GM12872 (cell line): ENCODE measurements around the gene PHF13.

Source experiments
- CTCF ChIP-seq: IDR thresholded peaks from 3 replicates; pipeline ENCODE4 v1.5.1; 2011; ENCODE audit warnings: low read depth, mild to moderate bottlenecking, low read length, moderate library complexity; ENCODE audit not compliant: insufficient read depth

Gene PHF13

DNA sequence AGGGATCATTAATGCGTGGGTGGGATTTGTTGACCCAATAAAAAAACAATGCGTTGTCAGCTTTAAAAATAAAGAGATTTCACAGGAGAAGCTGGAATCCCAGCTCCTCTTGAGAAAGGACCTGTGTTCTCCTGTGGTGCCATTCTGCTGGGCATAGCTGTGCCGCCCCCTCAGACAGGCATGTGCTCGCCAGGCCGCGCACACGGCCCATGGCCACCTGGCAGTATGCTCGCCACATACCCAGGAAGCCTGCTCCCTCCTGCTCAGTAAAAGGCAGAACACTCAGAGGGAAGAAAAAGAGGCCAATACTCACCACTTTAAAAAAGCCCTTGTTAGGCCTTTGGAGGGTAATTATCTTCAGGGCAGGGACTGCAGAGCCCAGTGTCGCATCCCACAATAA lies 24.2 kb downstream of the PHF13 start:
- TF ChIP-seq CTCF = no peak

- TF ChIP-seq CTCF = no peak
Measured at GRCh38 chr1:6638226-6638625, 24.7 kb downstream of the PHF13 start.

DNA sequence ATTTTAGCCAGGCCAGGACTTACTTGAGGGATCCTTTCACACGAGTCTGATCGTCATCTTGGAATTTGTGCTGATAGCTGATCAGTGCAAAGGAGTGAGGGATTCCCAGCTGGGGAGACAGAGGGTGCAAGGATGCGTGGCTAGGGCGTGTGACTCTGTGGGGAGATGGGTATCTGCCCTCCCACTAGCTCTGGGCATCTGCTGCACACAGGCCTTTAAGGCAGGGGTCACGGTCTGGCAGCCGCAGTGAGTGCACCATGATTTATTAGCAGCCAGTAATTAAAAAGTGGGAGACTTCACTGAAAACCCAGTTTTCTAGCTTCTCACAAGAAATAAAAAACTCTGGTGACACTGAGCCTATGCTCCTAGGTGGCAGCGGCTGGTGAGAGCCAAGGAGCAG lies 31.5 kb downstream of the PHF13 start:
- no peak for TF ChIP-seq CTCF

DNA sequence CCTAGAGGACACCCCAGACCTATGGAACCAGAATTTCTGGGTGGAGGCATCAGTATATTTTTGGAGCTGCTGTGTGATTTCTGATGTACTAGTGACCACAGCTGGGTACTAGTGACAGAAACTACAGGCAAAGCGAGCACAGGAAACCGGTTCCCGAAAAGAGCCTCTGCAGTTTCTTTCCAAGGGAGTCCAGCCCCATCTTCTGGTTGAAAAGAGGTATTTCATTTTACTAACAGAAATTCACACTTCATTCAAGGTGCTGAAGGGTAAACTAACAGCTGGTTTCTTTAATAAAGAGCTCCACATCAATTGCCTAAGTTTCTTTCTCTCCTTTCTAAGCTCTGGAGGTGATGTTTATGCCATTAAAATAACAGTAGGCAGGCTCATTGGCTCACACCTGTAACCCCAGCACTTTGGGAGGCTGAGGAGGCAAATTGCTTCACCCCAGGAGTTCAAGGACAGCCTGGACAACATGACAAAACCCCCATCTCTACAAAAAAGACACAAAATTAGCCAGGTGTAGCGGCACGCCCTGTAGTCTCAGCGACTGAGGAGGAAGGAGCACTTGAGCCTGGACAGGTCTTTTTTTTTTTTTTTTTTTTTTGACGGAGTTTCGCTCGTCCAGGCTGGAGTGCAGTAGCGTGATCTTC lies 33.1 kb downstream of the PHF13 start:
- TF ChIP-seq CTCF = peak; percentile 60; the same call in 2 of the 3 replicates

DNA sequence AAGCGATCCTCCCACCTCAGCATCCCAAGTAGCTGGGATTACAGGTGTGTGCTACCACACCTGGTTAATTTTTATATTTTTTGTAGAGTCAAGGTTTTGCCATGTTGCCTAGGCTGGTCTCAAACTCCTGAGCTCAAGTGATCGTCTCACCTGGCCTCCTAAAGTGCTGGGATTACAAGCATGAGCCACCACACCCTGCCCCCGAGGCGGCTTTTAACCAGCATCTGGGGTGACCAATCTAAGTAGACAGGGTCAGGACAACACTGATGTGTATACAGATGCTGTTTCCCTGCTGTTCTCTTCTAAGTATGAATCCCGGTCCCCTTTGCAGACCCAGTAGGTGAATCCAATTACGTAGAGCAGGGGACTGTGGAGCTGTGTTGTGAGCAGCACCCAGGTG lies 35.0 kb downstream of the PHF13 start:
- no peak for TF ChIP-seq CTCF

GRCh38 chr1:6651909-6652308 lies 38.4 kb downstream of the PHF13 start:
- TF ChIP-seq CTCF = no peak

GRCh38 chr1:6652986-6653385 lies 39.5 kb downstream of the PHF13 start:
- TF ChIP-seq CTCF = no peak
